ENCODE data around the gene NEUROD2. TPM values are rescaled to one million over a fixed set of nuclear protein-coding genes. Genes with fewer than 3 reads are reported as not detected.
A peak's percentile ranks its signal among the peaks of the same experiment; 100 is the strongest.

NEUROD2 gene
- polyA plus RNA-seq, 2 of the 4 experiments (the other 2 are of a cell fraction), result not detected

DNA sequence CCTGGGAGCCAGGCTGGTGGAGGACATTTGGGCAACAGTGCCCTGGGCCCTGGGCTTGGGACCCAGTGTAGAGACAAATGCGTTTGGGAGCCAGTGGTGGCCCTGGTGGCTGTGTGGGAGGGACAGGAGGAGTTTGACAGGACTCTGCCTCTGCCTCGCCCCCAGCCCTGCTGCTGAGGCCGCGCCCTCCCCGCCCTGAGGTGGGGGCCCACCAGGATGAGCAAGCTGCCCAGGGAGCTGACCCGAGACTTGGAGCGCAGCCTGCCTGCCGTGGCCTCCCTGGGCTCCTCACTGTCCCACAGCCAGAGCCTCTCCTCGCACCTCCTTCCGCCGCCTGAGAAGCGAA, 45.6 kb upstream of the NEUROD2 start:
- Histone ChIP-seq H3K4me3 (no peak overlapping the region), H3K27ac (no peak overlapping the region), H3K4me2 (no peak overlapping the region), H3K9me3 (no peaks in the 10 kb centered on the region), H3K4me1 (no peaks in the 10 kb centered on the region)
- TF ChIP-seq GATA3 (IDR thresholded peaks at IDR 0.05; ENCODE audit: borderline replicate concordance), result no peak
- TF ChIP-seq, protein P1, sequence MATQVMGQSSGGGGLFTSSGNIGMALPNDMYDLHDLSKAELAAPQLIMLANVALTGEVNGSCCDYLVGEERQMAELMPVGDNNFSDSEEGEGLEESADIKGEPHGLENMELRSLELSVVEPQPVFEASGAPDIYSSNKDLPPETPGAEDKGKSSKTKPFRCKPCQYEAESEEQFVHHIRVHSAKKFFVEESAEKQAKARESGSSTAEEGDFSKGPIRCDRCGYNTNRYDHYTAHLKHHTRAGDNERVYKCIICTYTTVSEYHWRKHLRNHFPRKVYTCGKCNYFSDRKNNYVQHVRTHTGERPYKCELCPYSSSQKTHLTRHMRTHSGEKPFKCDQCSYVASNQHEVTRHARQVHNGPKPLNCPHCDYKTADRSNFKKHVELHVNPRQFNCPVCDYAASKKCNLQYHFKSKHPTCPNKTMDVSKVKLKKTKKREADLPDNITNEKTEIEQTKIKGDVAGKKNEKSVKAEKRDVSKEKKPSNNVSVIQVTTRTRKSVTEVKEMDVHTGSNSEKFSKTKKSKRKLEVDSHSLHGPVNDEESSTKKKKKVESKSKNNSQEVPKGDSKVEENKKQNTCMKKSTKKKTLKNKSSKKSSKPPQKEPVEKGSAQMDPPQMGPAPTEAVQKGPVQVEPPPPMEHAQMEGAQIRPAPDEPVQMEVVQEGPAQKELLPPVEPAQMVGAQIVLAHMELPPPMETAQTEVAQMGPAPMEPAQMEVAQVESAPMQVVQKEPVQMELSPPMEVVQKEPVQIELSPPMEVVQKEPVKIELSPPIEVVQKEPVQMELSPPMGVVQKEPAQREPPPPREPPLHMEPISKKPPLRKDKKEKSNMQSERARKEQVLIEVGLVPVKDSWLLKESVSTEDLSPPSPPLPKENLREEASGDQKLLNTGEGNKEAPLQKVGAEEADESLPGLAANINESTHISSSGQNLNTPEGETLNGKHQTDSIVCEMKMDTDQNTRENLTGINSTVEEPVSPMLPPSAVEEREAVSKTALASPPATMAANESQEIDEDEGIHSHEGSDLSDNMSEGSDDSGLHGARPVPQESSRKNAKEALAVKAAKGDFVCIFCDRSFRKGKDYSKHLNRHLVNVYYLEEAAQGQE (IDR thresholded peaks at IDR 0.05), result no peak
- no peak for TF ChIP-seq HOXA7 (CRISPR knock-in tag; IDR thresholded peaks at IDR 0.05)
- TF ChIP-seq CBX2 (IDR thresholded peaks at IDR 0.05; ENCODE audit: borderline replicate concordance, low read depth), result no peak
- DNase-seq (ENCODE audit: low read depth in 1 of 2, low spot score in 1 of 2) (no peak), ATAC-seq (peak; percentile 3 to 7; a peak in 3 of 6 replicates), FAIRE-seq (no peak)
- ChIA-PET POLR2A (interaction anchor here (1.0 kb wide), 3 partner anchors 16 to 47 kb away, joined by 3 read pairs; partner anchors contain the start of genes ERBB2 and PGAP3), CTCF (interaction anchor here (0.7 to 48.4 kb wide), 15 partner anchors 31 to 522 kb away, joined by 3 to 1581 read pairs (median 7); partner anchors contain the start of genes ERBB2, MIEN1, NEUROD2 and PGAP3)
- 75% methylated on average over 10 of the region's 12 CpGs for WGBS (ENCODE audit: missing lambda C conversion rate)

DNA sequence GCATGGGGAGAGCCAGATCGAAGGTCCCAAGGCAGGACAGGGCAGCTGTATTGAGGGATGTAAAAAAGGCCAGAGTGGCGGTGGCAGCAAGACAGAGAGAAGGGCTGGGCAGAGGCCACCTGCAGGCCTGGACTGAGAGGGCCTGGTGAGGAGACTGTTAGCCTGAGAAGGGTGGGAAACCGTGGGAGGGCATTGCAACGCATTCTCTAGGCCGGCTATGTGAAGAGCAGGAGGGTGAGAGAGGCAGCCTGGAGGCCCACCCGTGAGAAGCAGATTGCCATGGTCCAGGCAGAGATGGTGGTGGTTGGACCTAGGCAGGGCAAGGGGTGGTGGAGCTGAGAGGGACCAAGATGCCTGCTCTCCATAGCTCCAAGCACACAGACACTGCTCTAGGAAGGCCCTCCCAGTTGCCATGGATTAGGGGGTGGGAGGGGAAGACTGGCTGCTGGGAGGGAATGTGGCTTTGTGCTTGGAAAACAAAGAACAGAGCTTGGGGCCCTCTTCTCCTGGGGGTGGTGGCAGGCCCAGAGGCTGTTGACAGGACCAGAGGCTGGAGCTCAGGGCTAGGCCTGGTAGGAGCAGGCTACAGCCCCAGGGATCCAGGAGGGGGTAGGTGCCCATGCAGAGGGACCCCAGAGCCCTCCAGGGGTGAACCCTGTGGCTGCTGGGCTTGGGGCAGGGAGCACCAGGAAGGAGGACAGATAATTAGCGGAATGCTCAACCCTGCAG, 45.0 kb upstream of the NEUROD2 start:
- FAIRE-seq, result no peak
- WGBS (ENCODE audit: missing lambda C conversion rate), result 79% methylated on average over 7 of the region's 7 CpGs

DNA sequence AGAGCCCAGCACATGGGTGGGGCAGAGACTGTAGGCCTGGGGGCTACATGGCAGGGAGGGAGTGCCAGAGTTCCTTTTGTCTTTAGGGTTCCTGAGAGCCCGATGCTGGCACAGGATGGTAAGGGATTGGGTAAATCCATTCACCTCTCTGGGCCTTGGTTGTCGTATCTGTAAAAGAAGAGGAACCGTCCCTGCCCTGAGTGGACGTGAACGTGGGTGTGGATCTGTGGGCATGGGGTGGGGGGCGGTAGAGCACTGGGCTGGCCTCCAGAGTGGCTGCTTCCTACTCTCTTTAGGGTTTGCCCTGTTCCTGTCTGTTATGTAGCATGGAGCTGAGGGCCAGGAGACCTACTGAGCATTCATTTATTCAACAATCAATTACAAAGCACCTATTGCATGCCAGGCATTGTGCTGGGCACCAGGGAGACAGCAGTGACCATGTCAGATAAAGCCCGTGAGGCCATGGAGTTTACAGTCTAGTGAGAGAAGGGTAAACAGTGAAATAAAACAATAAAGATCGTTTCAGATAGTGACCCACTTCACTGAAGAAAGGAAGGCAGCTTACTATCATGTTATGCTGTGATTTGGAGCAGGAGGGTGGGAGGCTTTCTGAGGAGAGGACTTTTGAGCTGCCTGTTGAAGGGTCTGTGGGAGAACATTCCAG, 44.3 kb upstream of the NEUROD2 start:
- WGBS (ENCODE audit: missing lambda C conversion rate), result 76% methylated on average over 8 of the region's 8 CpGs
- Histone ChIP-seq H3K4me1 (no peaks in the 10 kb centered on the region), H3K4me2 (no peak overlapping the region), H3K4me3 (no peak overlapping the region), H3K9me3 (no peaks in the 10 kb centered on the region), H3K27ac (no peak overlapping the region)
- POLR2A ChIA-PET, result interaction anchor here (0.5 to 1.2 kb wide), 3 partner anchors 17 to 102 kb away, joined by 3 to 4 read pairs (median 3); partner anchors contain the start of gene ERBB2
- ATAC-seq (no peak), DNase-seq (ENCODE audit: low read depth in 1 of 2, low spot score in 1 of 2) (no peak), FAIRE-seq (no peak)
- CTCF ChIA-PET, result interaction anchor here (1.0 to 48.4 kb wide), 7 partner anchors 32 to 104 kb away, joined by 3 to 1581 read pairs (median 8); partner anchors contain the start of genes ERBB2, MIEN1, NEUROD2 and PGAP3
- TF ChIP-seq, protein P2, sequence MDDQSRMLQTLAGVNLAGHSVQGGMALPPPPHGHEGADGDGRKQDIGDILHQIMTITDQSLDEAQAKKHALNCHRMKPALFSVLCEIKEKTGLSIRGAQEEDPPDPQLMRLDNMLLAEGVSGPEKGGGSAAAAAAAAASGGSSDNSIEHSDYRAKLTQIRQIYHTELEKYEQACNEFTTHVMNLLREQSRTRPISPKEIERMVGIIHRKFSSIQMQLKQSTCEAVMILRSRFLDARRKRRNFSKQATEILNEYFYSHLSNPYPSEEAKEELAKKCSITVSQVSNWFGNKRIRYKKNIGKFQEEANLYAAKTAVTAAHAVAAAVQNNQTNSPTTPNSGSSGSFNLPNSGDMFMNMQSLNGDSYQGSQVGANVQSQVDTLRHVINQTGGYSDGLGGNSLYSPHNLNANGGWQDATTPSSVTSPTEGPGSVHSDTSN (IDR thresholded peaks at IDR 0.05), result no peak
- TF ChIP-seq ZC3H11A (IDR thresholded peaks at IDR 0.05), result no peak
- TF ChIP-seq RFX5 (IDR thresholded peaks at IDR 0.05), result no peak
- TF ChIP-seq, protein P3, sequence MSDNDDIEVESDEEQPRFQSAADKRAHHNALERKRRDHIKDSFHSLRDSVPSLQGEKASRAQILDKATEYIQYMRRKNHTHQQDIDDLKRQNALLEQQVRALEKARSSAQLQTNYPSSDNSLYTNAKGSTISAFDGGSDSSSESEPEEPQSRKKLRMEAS (IDR thresholded peaks at IDR 0.05), result no peak
- TF ChIP-seq HOXB5 (CRISPR knock-in tag; IDR thresholded peaks at IDR 0.05), result no peak
- no peak for TF ChIP-seq HEYL (CRISPR knock-in tag; IDR thresholded peaks at IDR 0.05)
- TF ChIP-seq, protein P4, sequence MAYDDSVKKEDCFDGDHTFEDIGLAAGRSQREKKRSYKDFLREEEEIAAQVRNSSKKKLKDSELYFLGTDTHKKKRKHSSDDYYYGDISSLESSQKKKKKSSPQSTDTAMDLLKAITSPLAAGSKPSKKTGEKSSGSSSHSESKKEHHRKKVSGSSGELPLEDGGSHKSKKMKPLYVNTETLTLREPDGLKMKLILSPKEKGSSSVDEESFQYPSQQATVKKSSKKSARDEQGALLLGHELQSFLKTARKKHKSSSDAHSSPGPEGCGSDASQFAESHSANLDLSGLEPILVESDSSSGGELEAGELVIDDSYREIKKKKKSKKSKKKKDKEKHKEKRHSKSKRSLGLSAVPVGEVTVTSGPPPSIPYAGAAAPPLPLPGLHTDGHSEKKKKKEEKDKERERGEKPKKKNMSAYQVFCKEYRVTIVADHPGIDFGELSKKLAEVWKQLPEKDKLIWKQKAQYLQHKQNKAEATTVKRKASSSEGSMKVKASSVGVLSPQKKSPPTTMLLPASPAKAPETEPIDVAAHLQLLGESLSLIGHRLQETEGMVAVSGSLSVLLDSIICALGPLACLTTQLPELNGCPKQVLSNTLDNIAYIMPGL (CRISPR knock-in tag; IDR thresholded peaks at IDR 0.05; ENCODE audit: borderline replicate concordance), result no peak
- no peak for TF ChIP-seq MAZ (IDR thresholded peaks at IDR 0.05; ENCODE audit: borderline replicate concordance, low read depth, low read length)
- no peak for TF ChIP-seq RARB (CRISPR knock-in tag; IDR thresholded peaks at IDR 0.05)
- TF ChIP-seq RNF2 (IDR thresholded peaks at IDR 0.05; ENCODE audit: borderline replicate concordance, low read depth), result no peak
- TF ChIP-seq PHF8 (IDR thresholded peaks at IDR 0.05; ENCODE audit: borderline replicate concordance, low read depth), result no peak
- no peak for TF ChIP-seq JUNB (IDR thresholded peaks at IDR 0.05)

More for the DNA sequence above, 45.0 kb upstream of the NEUROD2 start:
- ChIA-PET CTCF (interaction anchor here (1.0 to 48.4 kb wide), 10 partner anchors 32 to 105 kb away, joined by 3 to 1581 read pairs (median 8); partner anchors contain the start of genes ERBB2, NEUROD2, PGAP3 and PNMT), POLR2A (interaction anchor here (0.5 to 1.0 kb wide), 3 partner anchors 15 to 103 kb away, joined by 3 to 4 read pairs (median 3); partner anchors contain the start of gene ERBB2)
- TF ChIP-seq, protein P4 (CRISPR knock-in tag; IDR thresholded peaks at IDR 0.05; ENCODE audit: borderline replicate concordance), result no peak
- TF ChIP-seq ZFP36 (IDR thresholded peaks at IDR 0.05; ENCODE audit: borderline replicate concordance, partially characterized antibody) (no peak), EP300 (IDR thresholded peaks at IDR 0.05) (no peak), ZC3H11A (IDR thresholded peaks at IDR 0.05) (no peak), POLR2A (IDR thresholded peaks at IDR 0.05; ENCODE audit: low read length) (no peak)
- TF ChIP-seq, protein P5, sequence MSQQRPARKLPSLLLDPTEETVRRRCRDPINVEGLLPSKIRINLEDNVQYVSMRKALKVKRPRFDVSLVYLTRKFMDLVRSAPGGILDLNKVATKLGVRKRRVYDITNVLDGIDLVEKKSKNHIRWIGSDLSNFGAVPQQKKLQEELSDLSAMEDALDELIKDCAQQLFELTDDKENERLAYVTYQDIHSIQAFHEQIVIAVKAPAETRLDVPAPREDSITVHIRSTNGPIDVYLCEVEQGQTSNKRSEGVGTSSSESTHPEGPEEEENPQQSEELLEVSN (IDR thresholded peaks at IDR 0.05; ENCODE audit: borderline replicate concordance, low read depth), result no peak
- Histone ChIP-seq H3K27ac (no peak overlapping the region), H3K4me2 (no peak overlapping the region), H3K4me3 (no peak overlapping the region), H3K9me3 (no peaks in the 10 kb centered on the region), H3K4me1 (no peaks in the 10 kb centered on the region)
- DNase-seq (ENCODE audit: low read depth in 1 of 2, low spot score in 1 of 2) (no peak), ATAC-seq (peak; percentile 43 to 45)
